GM19467 (cell line): ENCODE data around the gene LIMCH1.

Experiments
- ATAC-seq: cut with Tn5 transposase; IDR thresholded peaks from one replicate; pipeline ENCODE4 v1.9.1; 2021; ENCODE audit warnings: mild to moderate bottlenecking, moderate library complexity; ENCODE audit not compliant: unreplicated experiment

Gene LIMCH1

DNA sequence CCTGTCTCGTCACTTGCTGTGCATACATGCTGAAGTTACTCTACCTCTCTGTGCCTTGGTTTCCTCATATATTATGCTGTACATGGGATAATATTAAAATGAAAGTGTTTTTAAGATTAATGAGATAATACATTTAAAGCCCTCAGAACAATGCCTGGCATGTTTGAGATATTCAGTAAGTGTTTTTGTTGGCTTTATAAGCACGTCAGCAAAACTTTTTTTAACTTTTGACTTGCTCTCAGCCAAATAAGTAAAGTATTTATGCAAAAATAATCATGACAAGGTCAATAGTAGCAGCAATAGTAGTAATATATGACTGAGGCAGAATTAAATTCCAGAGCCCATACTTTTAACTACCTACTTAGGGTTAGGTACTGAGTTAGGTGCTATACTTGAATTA lies 29.2 kb downstream of the LIMCH1 start:
- no peak for ATAC-seq

DNA sequence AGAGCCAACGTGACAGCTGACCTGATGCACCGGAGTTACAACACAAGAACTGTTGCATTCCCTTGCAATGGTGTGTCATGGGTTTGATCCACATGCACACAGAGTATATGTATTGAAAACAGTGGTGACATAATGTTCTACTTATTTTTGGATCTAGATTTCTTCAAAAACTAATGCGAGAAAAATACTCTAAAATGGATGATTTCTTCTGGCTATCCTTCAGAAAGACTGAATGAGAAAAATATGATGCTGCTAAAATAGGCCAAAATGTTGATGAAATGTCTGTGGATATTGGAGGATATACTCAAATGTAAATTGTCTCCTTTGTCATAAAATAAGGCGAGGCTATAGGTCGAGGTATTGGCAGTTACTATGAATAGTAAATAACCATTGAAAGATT lies 30.4 kb downstream of the LIMCH1 start:
- ATAC-seq = no peak

- ATAC-seq = no peak
These were observed 32.0 kb downstream of the LIMCH1 start for GRCh38 chr4:41569961-41570360.

- no peak for ATAC-seq
These were observed 33.5 kb downstream of the LIMCH1 start for GRCh38 chr4:41571422-41571821.

DNA sequence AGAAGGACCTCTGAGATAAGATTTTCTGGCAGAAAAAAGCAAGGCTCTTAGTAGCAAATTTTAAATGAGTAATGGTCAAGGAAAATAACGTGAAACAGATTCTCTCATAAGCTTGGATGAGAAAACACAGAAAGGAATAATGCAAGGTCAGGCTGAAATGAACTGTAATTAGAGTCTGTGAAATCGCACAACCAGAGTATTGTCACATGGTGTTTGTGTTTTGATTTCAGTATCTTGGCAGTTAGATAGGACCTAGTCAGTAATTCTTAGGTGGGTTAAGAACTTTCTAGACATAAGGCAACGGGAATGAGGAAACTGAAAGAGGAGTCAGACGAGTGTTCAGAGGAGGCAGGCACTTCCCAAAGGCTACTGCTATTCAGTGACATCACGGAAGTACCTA lies 34.6 kb downstream of the LIMCH1 start:
- ATAC-seq = no peak

DNA sequence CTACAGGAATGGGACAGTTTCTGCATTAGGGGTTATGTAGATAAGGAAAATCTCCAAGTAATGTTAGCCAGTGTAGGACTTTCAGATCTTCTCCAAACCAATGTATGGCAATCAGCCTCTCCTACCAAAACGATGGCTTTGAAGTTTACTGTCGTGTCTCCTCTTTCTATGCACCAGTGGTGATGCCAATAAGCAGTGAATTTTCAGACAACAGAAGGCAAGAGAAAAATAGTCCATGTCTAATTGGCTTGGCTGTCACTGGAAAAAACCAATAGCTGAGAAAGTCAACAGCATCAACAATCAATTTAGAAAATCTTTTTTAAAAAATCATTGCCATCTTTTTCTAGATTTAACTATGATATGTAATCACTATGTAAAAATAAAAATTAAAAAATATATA lies 35.0 kb downstream of the LIMCH1 start:
- no peak for ATAC-seq

DNA sequence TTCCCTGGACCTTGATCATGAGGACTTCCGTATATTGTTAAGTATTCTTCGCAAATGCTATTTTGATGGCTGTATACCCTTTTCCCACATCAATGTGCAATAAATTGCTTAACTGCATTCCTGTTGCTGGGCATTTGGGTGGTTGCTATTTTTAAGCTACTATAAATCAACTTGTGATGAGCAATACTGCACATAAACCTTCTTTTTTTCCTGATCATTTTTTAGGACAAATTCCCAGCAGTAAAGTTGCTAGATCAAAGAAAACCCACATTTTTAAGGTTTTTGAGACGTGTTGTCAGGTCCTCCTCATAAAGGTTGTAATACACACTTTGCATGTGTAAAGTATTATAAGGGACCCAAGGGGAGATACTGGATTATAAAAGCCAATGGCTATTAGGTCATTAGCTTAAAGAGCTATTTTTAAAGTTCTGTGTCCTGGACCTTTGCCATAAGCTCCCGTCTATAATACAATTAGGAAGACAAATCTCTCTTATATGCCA lies 35.6 kb downstream of the LIMCH1 start:
- no peak for ATAC-seq

DNA sequence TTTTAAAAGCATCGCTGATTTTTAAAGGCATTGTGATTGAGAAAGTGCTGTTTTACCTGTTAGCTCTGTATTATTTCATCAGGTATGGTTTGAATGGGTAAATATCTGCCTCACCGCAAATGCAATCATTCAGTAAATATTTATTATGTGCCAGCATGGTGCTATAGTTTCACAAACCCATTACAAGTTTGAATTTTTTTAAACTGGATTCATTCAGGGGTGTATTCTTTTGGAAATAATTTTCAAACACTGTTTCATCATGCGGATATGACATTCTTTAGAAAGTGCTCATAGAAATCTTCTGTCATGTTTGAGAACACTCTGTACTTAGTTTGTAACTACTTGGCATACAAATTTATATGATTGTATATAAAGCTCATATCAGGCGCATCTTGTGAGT lies 37.2 kb downstream of the LIMCH1 start:
- ATAC-seq = no peak

GRCh38 chr4:41575665-41576064 lies 37.7 kb downstream of the LIMCH1 start:
- ATAC-seq = no peak

- no peak for ATAC-seq
These were observed 41.1 kb downstream of the LIMCH1 start for GRCh38 chr4:41579043-41579442.

DNA sequence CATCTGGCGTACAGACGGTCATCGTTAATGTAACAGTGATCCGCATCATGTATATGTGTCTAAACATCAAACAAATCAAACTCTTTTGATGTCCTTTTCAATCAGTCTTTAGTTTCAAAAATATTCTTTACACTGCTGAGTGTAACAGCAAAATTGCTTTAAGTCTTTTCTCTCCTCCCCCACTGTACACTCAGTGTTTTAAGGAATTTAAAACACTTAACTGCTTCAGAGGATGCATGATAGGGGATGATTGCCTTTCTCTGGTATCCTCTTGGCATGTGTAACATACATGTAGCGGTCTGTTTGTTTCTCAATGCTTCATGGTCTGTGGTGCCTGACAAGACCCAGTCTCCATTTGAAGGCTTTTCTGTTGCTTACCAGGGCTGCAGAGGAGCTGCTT lies 41.6 kb downstream of the LIMCH1 start:
- ATAC-seq = no peak

- ATAC-seq = no peak
These were observed 42.0 kb downstream of the LIMCH1 start for GRCh38 chr4:41580007-41580406.

DNA sequence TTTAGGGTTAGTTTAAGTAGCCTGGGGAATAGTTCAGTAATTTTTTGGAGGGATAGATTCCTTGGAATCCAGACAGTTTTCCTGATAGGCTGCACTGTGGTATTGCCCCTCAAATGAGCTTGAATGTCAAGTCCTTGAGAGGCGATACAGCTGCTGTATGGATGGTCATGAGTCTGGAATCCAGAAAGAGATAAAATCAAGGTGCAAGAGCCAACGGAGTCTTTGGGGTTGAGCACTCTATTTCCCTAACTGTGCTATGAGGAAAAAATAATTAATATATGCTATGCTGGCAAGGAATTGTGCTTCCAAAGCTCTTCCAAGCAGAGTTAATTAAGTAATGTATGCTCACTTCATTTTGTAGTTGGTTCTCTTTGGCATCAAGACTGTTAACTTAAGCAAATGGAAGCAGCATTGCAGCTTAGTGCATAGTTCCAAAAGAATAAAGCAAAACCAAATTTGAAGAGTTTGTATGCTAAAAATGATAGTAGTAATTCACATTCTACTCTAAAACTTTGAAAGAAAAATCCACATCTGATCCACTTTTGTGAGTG lies 48.8 kb downstream of the LIMCH1 start:
- ATAC-seq = no peak

GRCh38 chr4:41587286-41587685 lies 49.3 kb downstream of the LIMCH1 start:
- no peak for ATAC-seq

GRCh38 chr4:41590591-41590990 lies 52.6 kb downstream of the LIMCH1 start:
- no peak for ATAC-seq

GRCh38 chr4:41594432-41594831 lies 56.5 kb downstream of the LIMCH1 start:
- no peak for ATAC-seq

DNA sequence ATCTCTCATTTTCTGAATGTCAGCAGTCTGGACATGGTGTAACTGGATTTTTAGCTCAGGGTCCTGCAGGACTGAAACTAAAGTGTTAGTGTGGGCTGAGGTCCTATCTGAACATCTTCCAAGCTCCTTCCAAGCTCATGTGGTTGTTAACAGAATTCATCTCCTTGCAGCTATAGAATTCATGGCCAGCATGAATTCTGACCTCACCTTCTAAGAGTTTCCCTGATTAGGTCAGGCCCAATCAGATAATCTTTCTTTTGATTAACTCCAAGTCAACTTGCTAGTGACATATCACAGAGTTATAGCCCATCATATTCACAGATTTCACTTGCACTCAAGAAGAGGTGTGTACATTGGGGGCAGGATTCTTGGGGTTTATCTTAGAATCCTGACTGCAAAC lies 59.5 kb downstream of the LIMCH1 start:
- no peak for ATAC-seq

DNA sequence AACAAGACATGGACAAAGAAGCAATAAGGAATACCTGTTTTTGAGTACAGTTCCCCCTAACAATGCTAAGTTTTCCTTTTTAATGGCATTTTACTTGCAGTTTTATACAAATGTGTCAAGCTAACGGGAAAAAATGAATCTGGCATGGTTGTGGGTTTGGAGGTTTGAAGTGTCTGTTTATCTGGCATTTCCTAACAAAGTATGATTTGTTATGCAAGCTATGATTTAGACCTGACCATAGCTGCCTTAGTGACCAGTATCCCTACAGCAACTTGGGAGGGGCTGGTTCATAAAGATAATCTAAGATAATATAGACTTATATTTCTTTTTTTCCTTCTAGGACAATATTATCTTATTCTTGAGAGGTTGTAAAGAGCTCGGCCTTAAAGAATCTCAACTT lies 60.6 kb downstream of the LIMCH1 start:
- ATAC-seq = no peak

GRCh38 chr4:41599192-41599786 lies 61.3 kb downstream of the LIMCH1 start:
- ATAC-seq = no peak

DNA sequence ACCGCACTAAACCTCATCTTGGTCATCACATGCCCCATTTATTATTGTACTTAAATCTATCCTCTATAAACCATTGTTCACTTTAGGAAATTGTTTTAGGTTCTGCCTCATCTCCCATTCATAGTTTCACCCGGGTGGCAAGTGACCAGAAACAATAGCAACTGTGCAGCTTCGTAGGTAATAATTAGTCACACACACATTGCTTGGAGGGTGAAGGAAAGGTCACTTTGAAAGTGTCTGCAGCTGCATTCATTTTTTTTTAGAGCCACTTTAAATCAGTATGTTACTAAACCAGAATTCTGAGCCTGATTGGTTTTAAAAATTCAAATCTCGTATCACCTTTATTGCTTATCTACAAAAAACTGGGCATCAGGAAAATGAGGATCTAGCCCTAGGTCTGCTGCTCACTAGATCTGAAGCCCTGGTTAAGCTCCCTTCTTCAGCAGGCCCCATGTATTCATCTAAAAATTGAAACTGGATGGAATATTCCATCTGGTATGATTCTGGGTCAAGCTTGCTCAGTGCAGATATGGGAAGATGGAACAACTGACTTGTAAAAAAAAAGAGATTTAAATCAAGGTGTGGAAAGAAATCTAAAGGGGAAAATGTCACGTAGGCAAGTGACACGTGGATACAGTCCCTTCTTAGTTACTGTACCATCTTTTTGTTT lies 62.4 kb downstream of the LIMCH1 start:
- ATAC-seq = no peak

- ATAC-seq = no peak
These were observed 63.1 kb downstream of the LIMCH1 start for GRCh38 chr4:41601025-41601424.

DNA sequence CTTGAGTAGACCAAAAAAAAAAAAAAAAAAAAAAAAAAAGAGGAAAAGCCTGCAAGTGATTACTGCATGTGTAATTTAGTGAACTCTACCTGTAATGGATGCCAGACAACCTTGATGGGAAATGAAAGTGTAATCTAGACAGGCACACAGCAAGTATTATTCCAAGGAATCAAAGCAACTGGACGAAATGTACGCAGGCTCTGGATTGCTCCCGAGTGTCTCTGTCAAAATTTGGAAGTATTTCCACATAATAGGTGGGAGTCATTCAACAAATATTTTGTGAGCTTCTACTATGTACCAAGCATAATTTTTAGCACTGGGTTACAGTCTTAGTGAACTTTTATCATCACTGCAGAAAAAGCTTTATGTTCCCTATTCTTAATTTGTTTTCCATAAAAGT lies 64.2 kb downstream of the LIMCH1 start:
- no peak for ATAC-seq
